HepG2 (cell line): ENCODE results near the gene PIP4K2C. TPM values are rescaled to one million over a fixed set of nuclear protein-coding genes. Genes with fewer than 3 reads are reported as not detected.

Experiments
- ATAC-seq: fragments of 200-7000 bp; cut with Tn5 transposase; 3 replicates; pipeline ENCODE4 v1.9.1; 2020; ENCODE audit warnings: mild to moderate bottlenecking, moderate library complexity
- BruUV-seq: library from RNA; stranded (reverse); fragments of 400-500 nt; replicated peaks from 2 replicates; lab custom pipeline; 2021; lab: Mats Ljungman, UMichigan
- CTCF ChIA-PET: fragments of 300-600 bp; formaldehyde crosslinking; extraction: SDS; loops from one replicate; lab custom pipeline; 2021; ENCODE audit warnings: low total read pairs, inconsistent platforms, low intra/inter-chr PET ratio; lab: Yijun Ruan, JAX
- POLR2A ChIA-PET: fragments of 350-600 bp; sonication (Branson Sonifier 250); formaldehyde crosslinking; loops from one replicate; lab custom pipeline; 2020; ENCODE audit warnings: antibody characterized with exemption, inconsistent platforms; lab: Yijun Ruan, JAX
- DNase-seq: peaks from one replicate; pipeline ENCODE4 v3.0.0-alpha.2; 2015; ENCODE audit warnings: low spot score
- FAIRE-seq: peaks from 3 replicates; lab custom pipeline; 2011; peaks lifted over from hg19 to GRCh38; lab: Jason Lieb, UNC
- H2AFZ ChIP-seq: one replicate; pipeline ENCODE4 v1.6.1; 2011; ENCODE audit warnings: low read length, inconsistent platforms
- H3K27ac ChIP-seq: fragments of 300-600 bp; 3 replicates; pipeline ENCODE4 v1.8.0; 2011; ENCODE audit warnings: mixed run types, mild to moderate bottlenecking, mixed read lengths, low read length, inconsistent platforms; ENCODE audit not compliant: insufficient read depth; ENCODE audit errors: extremely low read length
- H3K27me3 ChIP-seq, 2 experiments: fragments of 200-600 bp in 1 of 2; 2 replicates in 1 of 2; 3 replicates in 1 of 2; pipeline versions ENCODE4 v1.6.0 to v1.8.0; 2011; ENCODE audit warnings: low read length in 2 of 2, mild to moderate bottlenecking in 2 of 2, moderate library complexity in 2 of 2, inconsistent platforms in 1 of 2; ENCODE audit not compliant: insufficient read depth in 2 of 2, control insufficient read depth in 1 of 2
- H3K36me3 ChIP-seq, 2 experiments: fragments of 200-600 bp in 1 of 2; replicated peaks in 1 of 2; 2 replicates in 1 of 2; 3 replicates in 1 of 2; pipeline versions ENCODE4 v1.5.1 to v1.8.0; 2011; ENCODE audit warnings: low read length in 2 of 2, inconsistent platforms in 1 of 2; ENCODE audit not compliant: insufficient read depth in 2 of 2, control insufficient read depth in 1 of 2
- H3K4me1 ChIP-seq: 2 replicates; pipeline ENCODE4 v1.5.1; 2012; ENCODE audit warnings: low read length, inconsistent platforms; ENCODE audit not compliant: insufficient read depth
- H3K4me2 ChIP-seq: 2 replicates; pipeline ENCODE4 v1.6.0; 2011; ENCODE audit warnings: low read depth, low read length, inconsistent platforms
- H3K4me3 ChIP-seq, 3 experiments: fragments of 200-600 bp in 1 of 3; sonication (generic), shearing (Covaris generic) in 1 of 3; replicated peaks in 1 of 3; 2 replicates each; pipeline ENCODE4 v1.5.1; 2011 to 2016; ENCODE audit warnings: low read length in 3 of 3, inconsistent platforms in 2 of 3, low read depth in 2 of 3, mild to moderate bottlenecking in 2 of 3, control low read depth in 1 of 3, mixed read lengths in 1 of 3; ENCODE audit not compliant: insufficient read depth in 1 of 3
- H3K79me2 ChIP-seq: one replicate; pipeline ENCODE4 v1.6.1; 2011; ENCODE audit warnings: low read length, inconsistent platforms; ENCODE audit not compliant: insufficient read depth
- H3K9ac ChIP-seq: 2 replicates; pipeline ENCODE4 v1.6.0; 2011; ENCODE audit warnings: mild to moderate bottlenecking, low read depth, low read length, inconsistent platforms; ENCODE audit not compliant: insufficient read depth
- H3K9me3 ChIP-seq: 2 replicates; pipeline ENCODE4 v1.5.1; 2012; ENCODE audit warnings: mild to moderate bottlenecking, low read length
- H4K20me1 ChIP-seq: 2 replicates; pipeline ENCODE4 v1.6.0; 2011; ENCODE audit warnings: inconsistent platforms, mild to moderate bottlenecking, low read length, moderate library complexity; ENCODE audit not compliant: insufficient read depth
- ARHGAP35 ChIP-seq: sonication (generic); formaldehyde crosslinking; IDR thresholded peaks from 2 replicates; pipeline ENCODE4 v1.9.0; 2022; ENCODE audit warnings: mild to moderate bottlenecking, inconsistent platforms, moderate library complexity, missing genetic modification reagents, borderline replicate concordance
- CHD4 ChIP-seq: fragments of 200-600 bp; sonication (generic); IDR thresholded peaks from 2 replicates; pipeline ENCODE4 v1.7.0; 2017; ENCODE audit warnings: mild to moderate bottlenecking, low read length, borderline replicate concordance
- CREM ChIP-seq, 2 experiments: sonication (generic) in 1 of 2; formaldehyde crosslinking in 1 of 2; IDR thresholded peaks; 2 replicates each; pipeline versions ENCODE4 v1.4.0 to v1.6.1; 2016 to 2020; ENCODE audit warnings: antibody characterized with exemption in 1 of 2, mild to moderate bottlenecking in 1 of 2, missing genetic modification reagents in 1 of 2
- HDAC2 ChIP-seq: sonication (generic); formaldehyde crosslinking; IDR thresholded peaks from 2 replicates; pipeline ENCODE4 v1.4.0; 2020; ENCODE audit warnings: missing genetic modification reagents
- HNRNPLL ChIP-seq: fragments of 200-400 bp; formaldehyde crosslinking; IDR thresholded peaks from 2 replicates; pipeline ENCODE4 v1.6.1; 2017; ENCODE audit warnings: mild to moderate bottlenecking, low read depth, low read length; ENCODE audit not compliant: poor library complexity, severe bottlenecking
- HNRNPUL1 ChIP-seq: fragments of 200-400 bp; formaldehyde crosslinking; IDR thresholded peaks from 2 replicates; pipeline ENCODE4 v1.6.1; 2017; ENCODE audit warnings: low read depth, mild to moderate bottlenecking, low read length, moderate library complexity
- KDM2A ChIP-seq: sonication (generic); formaldehyde crosslinking; IDR thresholded peaks from 2 replicates; pipeline ENCODE4 v1.4.0; 2020; ENCODE audit warnings: low read depth, missing genetic modification reagents, borderline replicate concordance
- KLF9 ChIP-seq: IDR thresholded peaks from 2 replicates; pipeline ENCODE4 v1.6.1; 2016; ENCODE audit warnings: low read depth
- NFE2 ChIP-seq: sonication (generic); formaldehyde crosslinking; IDR thresholded peaks from 2 replicates; pipeline ENCODE4 v1.4.0; 2020; ENCODE audit warnings: missing genetic modification reagents
- POLR2AphosphoS2 ChIP-seq: IDR thresholded peaks from 2 replicates; pipeline ENCODE4 v1.6.1; 2011; ENCODE audit warnings: low read depth, low read length, improper control_type of control experiment
- RFXANK ChIP-seq: IDR thresholded peaks from 2 replicates; pipeline ENCODE4 v1.6.1; 2016
- SYNCRIP ChIP-seq: fragments of 200-400 bp; formaldehyde crosslinking; IDR thresholded peaks from 2 replicates; pipeline ENCODE4 v1.6.1; 2018; ENCODE audit warnings: mild to moderate bottlenecking, low read depth, low read length; ENCODE audit not compliant: insufficient read depth
- ZFX ChIP-seq: sonication (generic); formaldehyde crosslinking; IDR thresholded peaks from 2 replicates; pipeline ENCODE4 v1.4.0; 2020; ENCODE audit warnings: mild to moderate bottlenecking, low read depth, missing genetic modification reagents, moderate library complexity
- ZNF317 ChIP-seq: sonication (generic); formaldehyde crosslinking; IDR thresholded peaks from 2 replicates; pipeline ENCODE4 v1.5.0; 2020; ENCODE audit warnings: mild to moderate bottlenecking, missing genetic modification reagents
- ZNF33A ChIP-seq: sonication (generic); formaldehyde crosslinking; IDR thresholded peaks from 2 replicates; pipeline ENCODE4 v1.5.1; 2020; ENCODE audit warnings: missing genetic modification reagents, mild to moderate bottlenecking, moderate library complexity, borderline replicate concordance
- ZNF788 ChIP-seq: sonication (generic); formaldehyde crosslinking; IDR thresholded peaks from 2 replicates; pipeline ENCODE4 v1.5.0; 2020; ENCODE audit warnings: mild to moderate bottlenecking, missing genetic modification reagents, borderline replicate concordance
- ZNF883 ChIP-seq: sonication (generic); formaldehyde crosslinking; IDR thresholded peaks from 2 replicates; pipeline ENCODE4 v1.5.1; 2020; ENCODE audit warnings: mild to moderate bottlenecking, missing genetic modification reagents; ENCODE audit errors: not compliant biosample characterization
- ZSCAN31 ChIP-seq: sonication (generic); formaldehyde crosslinking; IDR thresholded peaks from 2 replicates; pipeline ENCODE4 v1.5.0; 2020; ENCODE audit warnings: low read depth, mild to moderate bottlenecking, missing genetic modification reagents
- WGBS: methylation state at CpG from one replicate; pipeline ENCODE4 v1.1.6; 2017; ENCODE audit warnings: low lambda C conversion rate; 5-methylcytosine and 5-hydroxymethylcytosine counted together
- in situ Hi-C: cut with HindIII; loops from 2 replicates; pipeline ENCODE4 v1.10.0; 2017; ENCODE audit warnings: low pct_unique_long_range_greater_than_20kb; ENCODE audit not compliant: extremely low pct_ligation_motif_present
- intact Hi-C: fragments of 100-400 bp; cut with micrococcal nuclease; formaldehyde crosslinking; loops from one replicate; pipeline ENCODE4 v1.10.0; 2022; ENCODE audit not compliant: unreplicated experiment
- polyA plus RNA-seq, 8 experiments: library from polyadenylated mRNA; depleted of rRNA in 3 of 8; stranded (reverse) in 7 of 8; unstranded in 1 of 8; fragments of >200 nt; fragmentation: Illumina TruSeq in 4 of 8; extraction: Trizol in 4 of 8; gene quantifications; 2 replicates each; pipeline versions ENCODE4 v1.2.1 to v1.2.3, GENCODE V29; 2011 to 2016; ENCODE audit warnings: low read depth in 4 of 8, missing spikeins in 1 of 8, mixed read lengths in 1 of 8; ENCODE audit not compliant: insufficient read depth in 1 of 8
- total RNA-seq, 5 experiments: library from RNA; depleted of rRNA; stranded (reverse); fragments of >200 nt; fragmentation: Illumina TruSeq; extraction: Trizol; gene quantifications; 2 replicates each; pipeline ENCODE4 v1.2.3, GENCODE V29; 2016; ENCODE audit warnings: low read depth in 1 of 5
- TF ChIP-seq, protein P1 (sequence below): sonication (generic); formaldehyde crosslinking; IDR thresholded peaks from 2 replicates; pipeline ENCODE4 v1.8.1; 2023; ENCODE audit warnings: missing genetic modification reagents, mild to moderate bottlenecking, borderline replicate concordance
- TF ChIP-seq, protein P2 (sequence below): sonication (generic); formaldehyde crosslinking; conservative IDR thresholded peaks from 2 replicates; pipeline ENCODE4 v1.4.0; 2020; ENCODE audit warnings: missing genetic modification reagents

The PIP4K2C gene
- total and polyA plus RNA-seq, 2 of the 13 experiments (the other 11 are each of a cell fraction or from before 2014, with no cell fraction given) = 23.3 to 26.4 TPM

DNA sequence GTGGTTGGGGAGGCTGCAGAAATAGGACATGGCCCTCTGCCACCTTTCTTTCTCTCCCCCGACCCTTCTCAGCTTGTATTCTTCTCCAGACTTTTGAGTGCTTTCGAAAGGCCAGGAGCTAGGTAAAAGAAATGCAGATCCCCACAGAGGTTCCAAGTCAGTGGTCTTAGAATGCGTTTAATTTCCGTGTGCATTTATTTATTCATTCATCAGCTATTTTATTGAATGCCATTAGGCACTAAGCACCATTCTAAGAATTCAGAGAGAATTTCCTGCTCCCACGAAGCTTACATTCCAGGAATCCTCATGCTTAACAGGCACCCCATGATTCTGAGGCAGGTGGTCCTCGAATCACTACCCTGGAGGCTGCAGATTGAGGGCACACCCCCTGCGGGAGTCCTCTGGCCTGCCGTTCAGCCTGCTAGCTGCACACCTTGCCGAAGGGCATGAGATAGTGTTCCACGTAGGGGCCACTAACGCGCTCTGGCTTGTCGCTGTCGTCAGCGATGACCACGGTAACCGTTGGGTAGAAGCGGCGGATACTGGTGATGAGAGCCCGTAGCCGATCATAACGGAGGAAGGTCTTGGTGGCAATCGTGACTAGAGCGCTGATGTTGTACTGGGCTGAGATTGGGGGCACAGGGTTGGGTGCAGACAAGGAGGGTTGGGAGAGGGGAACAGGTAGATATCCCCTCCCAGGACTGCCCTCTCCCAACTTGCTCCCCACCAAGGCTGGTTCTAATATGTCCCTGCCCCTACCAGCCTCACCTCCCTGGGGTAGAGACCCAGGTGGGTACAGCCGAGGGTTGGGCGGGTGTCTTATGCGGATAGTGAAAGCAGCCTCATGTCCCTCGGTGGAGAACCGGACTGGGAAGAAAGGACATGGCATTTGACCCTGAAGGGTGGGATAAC, 37.5 kb downstream of the PIP4K2C start:
- intact Hi-C loops (no loop called here), in situ Hi-C loops (no loop called here)
- Histone ChIP-seq H3K27me3 (peaks cover 0 to 7% of the 10 kb centered on the region in 2 experiments; a peak in 1 of 5 replicates), H3K4me3 (no peak overlapping the region), H4K20me1 (no peaks in the 10 kb centered on the region), H3K36me3 (0 out of 5 replicates have a peak, but pooled peaks cover 0 to 3% of the 10 kb centered on the region in 2 experiments), H3K9ac (no peak overlapping the region), H3K4me1 (peaks cover 33% of the 10 kb centered on the region), H3K9me3 (no peaks in the 10 kb centered on the region), H3K4me2 (no peak overlapping the region), H2AFZ (no peak overlapping the region), H3K79me2 (no peaks in the 10 kb centered on the region), H3K27ac (no peak overlapping the region)
- ATAC-seq (no peak), FAIRE-seq (no peak), DNase-seq (no peak)
- ChIA-PET CTCF (no interaction called here), POLR2A (no interaction called here)
- TF ChIP-seq ZFX (CRISPR knock-in tag) (no peak), POLR2AphosphoS2 (no peak), KLF9 (CRISPR knock-in tag) (no peak), RFXANK (no peak), SYNCRIP (no peak), ZNF788 (no peak), HNRNPUL1 (no peak), KDM2A (CRISPR knock-in tag) (no peak), ARHGAP35 (CRISPR knock-in tag) (no peak), HNRNPLL (no peak), HDAC2 (CRISPR knock-in tag) (no peak), NFE2 (no peak), ZSCAN31 (no peak), ZNF883 (CRISPR knock-in tag) (no peak), ZNF317 (CRISPR knock-in tag) (no peak), ZNF33A (CRISPR knock-in tag) (no peak), CREM (IDR thresholded peaks at IDR 0.05) (no peak), CREM (CRISPR knock-in tag; IDR thresholded peaks at IDR 0.05) (no peak), CHD4 (no peak)
- TF ChIP-seq, protein P1, sequence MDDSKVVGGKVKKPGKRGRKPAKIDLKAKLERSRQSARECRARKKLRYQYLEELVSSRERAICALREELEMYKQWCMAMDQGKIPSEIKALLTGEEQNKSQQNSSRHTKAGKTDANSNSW (CRISPR knock-in tag) = no peak
- TF ChIP-seq, protein P2, sequence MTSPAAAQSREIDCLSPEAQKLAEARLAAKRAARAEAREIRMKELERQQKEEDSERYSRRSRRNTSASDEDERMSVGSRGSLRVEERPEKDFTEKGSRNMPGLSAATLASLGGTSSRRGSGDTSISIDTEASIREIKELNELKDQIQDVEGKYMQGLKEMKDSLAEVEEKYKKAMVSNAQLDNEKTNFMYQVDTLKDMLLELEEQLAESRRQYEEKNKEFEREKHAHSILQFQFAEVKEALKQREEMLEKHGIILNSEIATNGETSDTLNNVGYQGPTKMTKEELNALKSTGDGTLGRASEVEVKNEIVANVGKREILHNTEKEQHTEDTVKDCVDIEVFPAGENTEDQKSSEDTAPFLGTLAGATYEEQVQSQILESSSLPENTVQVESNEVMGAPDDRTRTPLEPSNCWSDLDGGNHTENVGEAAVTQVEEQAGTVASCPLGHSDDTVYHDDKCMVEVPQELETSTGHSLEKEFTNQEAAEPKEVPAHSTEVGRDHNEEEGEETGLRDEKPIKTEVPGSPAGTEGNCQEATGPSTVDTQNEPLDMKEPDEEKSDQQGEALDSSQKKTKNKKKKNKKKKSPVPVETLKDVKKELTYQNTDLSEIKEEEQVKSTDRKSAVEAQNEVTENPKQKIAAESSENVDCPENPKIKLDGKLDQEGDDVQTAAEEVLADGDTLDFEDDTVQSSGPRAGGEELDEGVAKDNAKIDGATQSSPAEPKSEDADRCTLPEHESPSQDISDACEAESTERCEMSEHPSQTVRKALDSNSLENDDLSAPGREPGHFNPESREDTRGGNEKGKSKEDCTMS (CRISPR knock-in tag) = no peak
- no TSS peak for BruUV-seq
- WGBS = 94% methylated on average over 29 of the region's 29 CpGs
